Right atrium auricular region (tissue), 2 donors: ENCODE measurements around the gene DOCK4. TPM values are rescaled to one million over a fixed set of nuclear protein-coding genes. Genes with fewer than 3 reads are reported as not detected.

ENCODE experiments used
- DNase-seq: peaks from one replicate; pipeline ENCODE4 v3.0.0-alpha.2; 2019; ENCODE audit warnings: low spot score
- H3K27ac ChIP-seq, 2 donors: fragments of 200-600 bp; sonication (generic); 1 replicate in 1 of 2; 2 replicates in 1 of 2; pipeline ENCODE4 v1.5.1; 2016 to 2019
- H3K27me3 ChIP-seq, 2 donors: fragments of 200-600 bp; sonication (generic); one replicate each; pipeline versions ENCODE4 v1.5.1 to v1.6.0; 2017 to 2019
- H3K36me3 ChIP-seq: fragments of 200-600 bp; sonication (generic); one replicate; pipeline ENCODE4 v1.5.1; 2016
- H3K4me1 ChIP-seq, 2 donors: fragments of 200-600 bp; sonication (generic); one replicate each; pipeline versions ENCODE4 v1.5.1 to v1.6.0; 2017 to 2019
- H3K4me3 ChIP-seq, 2 donors: fragments of 200-600 bp; sonication (generic); 1 replicate in 1 of 2; 2 replicates in 1 of 2; pipeline ENCODE4 v1.5.1; 2017 to 2019; ENCODE audit warnings: mild to moderate bottlenecking in 1 of 2, moderate library complexity in 1 of 2
- H3K9me3 ChIP-seq, 2 donors: fragments of 200-600 bp; sonication (generic); one replicate each; pipeline ENCODE4 v1.5.1; 2019
- CTCF ChIP-seq, 2 donors: fragments of 200-600 bp; sonication (generic); IDR thresholded peaks; one replicate each; pipeline ENCODE4 v1.5.1; 2019; ENCODE audit warnings: antibody characterized with exemption in 2 of 2
- total RNA-seq, 2 donors: library from RNA; depleted of rRNA; stranded (reverse); fragments of >200 nt; gene quantifications; one replicate each; pipeline ENCODE4 v1.1.0, GENCODE V29; 2016

DOCK4 gene
- total RNA-seq, 2 donors from 2014 or later: 12.3 to 17.8 TPM

GRCh38 chr7:112172870-112173567 lies 33.2 kb downstream of the DOCK4 start:
- no peak overlapping the region for H3K4me3 ChIP-seq
- peak overlapping the region in 1 of 2 donors; percentile 4 for H3K27ac ChIP-seq

GRCh38 chr7:112171673-112172072 lies 34.5 kb downstream of the DOCK4 start:
- no peak for TF ChIP-seq CTCF (IDR thresholded peaks at IDR 0.05)
- H3K4me3 ChIP-seq: no peak overlapping the region
- H3K36me3 ChIP-seq: no peaks in the 10 kb centered on the region
- H3K27ac ChIP-seq: no peak overlapping the region
- no peaks in the 10 kb centered on the region for H3K27me3 ChIP-seq
- no peaks in the 10 kb centered on the region for H3K9me3 ChIP-seq
- peaks cover 0 to 12% of the 10 kb centered on the region in 2 donors for H3K4me1 ChIP-seq
- DNase-seq: no peak

More at GRCh38 chr7:112172870-112173567, 33.2 kb downstream of the DOCK4 start:
- Histone ChIP-seq H3K36me3 (no peaks in the 10 kb centered on the region), H3K4me1 (peaks cover 0 to 12% of the 10 kb centered on the region in 2 donors), H3K9me3 (no peaks in the 10 kb centered on the region), H3K27me3 (no peaks in the 10 kb centered on the region)
- no peak for TF ChIP-seq CTCF (IDR thresholded peaks at IDR 0.05)
- no peak for DNase-seq

GRCh38 chr7:112168915-112169314 lies 37.3 kb downstream of the DOCK4 start:
- H3K4me3 ChIP-seq: no peak overlapping the region
- no peak for DNase-seq
- no peaks in the 10 kb centered on the region for H3K27me3 ChIP-seq
- no peak overlapping the region for H3K27ac ChIP-seq
- H3K4me1 ChIP-seq: peaks cover 0 to 11% of the 10 kb centered on the region in 2 donors
- TF ChIP-seq CTCF (IDR thresholded peaks at IDR 0.05): no peak
- no peaks in the 10 kb centered on the region for H3K36me3 ChIP-seq
- H3K9me3 ChIP-seq: no peaks in the 10 kb centered on the region

GRCh38 chr7:112167147-112167546 lies 39.1 kb downstream of the DOCK4 start:
- no peak overlapping the region for H3K27ac ChIP-seq
- DNase-seq: no peak

GRCh38 chr7:112162784-112163506 lies 43.3 kb downstream of the DOCK4 start:
- H3K27ac ChIP-seq: peak overlapping the region; percentile 28 to 38
- TF ChIP-seq CTCF (IDR thresholded peaks at IDR 0.05): no peak

More at GRCh38 chr7:112167147-112167546, 39.1 kb downstream of the DOCK4 start:
- Histone ChIP-seq H3K27me3 (no peaks in the 10 kb centered on the region), H3K4me1 (peaks cover 0 to 11% of the 10 kb centered on the region in 2 donors), H3K36me3 (no peaks in the 10 kb centered on the region), H3K4me3 (no peak overlapping the region), H3K9me3 (no peaks in the 10 kb centered on the region)
- TF ChIP-seq CTCF (IDR thresholded peaks at IDR 0.05): no peak

More at GRCh38 chr7:112162784-112163506, 43.3 kb downstream of the DOCK4 start:
- Histone ChIP-seq H3K4me3 (no peak overlapping the region), H3K36me3 (no peaks in the 10 kb centered on the region), H3K9me3 (no peaks in the 10 kb centered on the region), H3K4me1 (peaks cover 0 to 39% of the 10 kb centered on the region in 2 donors), H3K27me3 (no peaks in the 10 kb centered on the region)
- DNase-seq: no peak
